Transverse colon (tissue), 4 donors: ENCODE data around the gene PPP1R15B. TPM values are rescaled to one million over a fixed set of nuclear protein-coding genes. Genes with fewer than 3 reads are reported as not detected.

Source experiments
- DNase-seq: peaks from one replicate; pipeline ENCODE4 v3.0.0-alpha.2; 2019
- H3K27ac ChIP-seq, 4 donors: fragments of 200-600 bp; sonication (generic); 2 replicates each; pipeline ENCODE4 v1.5.1; 2016 to 2018; ENCODE audit warnings: inconsistent platforms in 4 of 4
- H3K27me3 ChIP-seq: fragments of 200-600 bp; sonication (generic); 2 replicates; pipeline ENCODE4 v1.5.1; 2017; ENCODE audit warnings: inconsistent platforms
- H3K36me3 ChIP-seq, 4 donors: fragments of 200-600 bp; sonication (generic); 2 replicates each; pipeline ENCODE4 v1.5.1; 2017 to 2019; ENCODE audit warnings: inconsistent platforms in 4 of 4
- H3K4me1 ChIP-seq, 4 donors: fragments of 200-600 bp; sonication (generic); 2 replicates each; pipeline ENCODE4 v1.5.1; 2017 to 2020; ENCODE audit warnings: inconsistent platforms in 4 of 4
- H3K4me3 ChIP-seq, 4 donors: fragments of 200-600 bp; sonication (generic); 1 replicate in 1 of 4; 2 replicates in 3 of 4; pipeline versions ENCODE4 v1.5.1 to v1.6.1; 2017 to 2019; ENCODE audit warnings: inconsistent platforms in 4 of 4
- H3K9me3 ChIP-seq, 2 donors: fragments of 200-600 bp; sonication (generic); 2 replicates each; pipeline ENCODE4 v1.5.1; 2017 to 2019; ENCODE audit warnings: inconsistent platforms in 2 of 2
- EP300 ChIP-seq: sonication (generic); formaldehyde crosslinking; IDR thresholded peaks from one replicate; pipeline ENCODE4 v1.6.1; 2017; ENCODE audit warnings: antibody characterized with exemption, low read depth
- POLR2A ChIP-seq: fragments of 450-650 bp; IDR thresholded peaks from one replicate; pipeline ENCODE4 v1.6.1; 2016; ENCODE audit warnings: antibody characterized with exemption, mild to moderate bottlenecking, moderate library complexity
- POLR2AphosphoS5 ChIP-seq, 3 donors: sonication (generic); formaldehyde crosslinking; IDR thresholded peaks; one replicate each; pipeline ENCODE4 v1.6.1; 2016; ENCODE audit warnings: antibody characterized with exemption in 3 of 3
- WGBS, 2 donors: methylation state at CpG; one replicate each; pipeline ENCODE4 v1.1.5; 2018; ENCODE audit warnings: low coverage in 1 of 2; 5-methylcytosine and 5-hydroxymethylcytosine counted together
- in situ Hi-C, 4 donors: fragments of 200-750 bp; cut with MboI; loops; one replicate each; pipeline versions ENCODE4 v1.15.0 to v1.15.1; 2017; ENCODE audit warnings: low sequenced_read_pairs in 3 of 4, low pct_ligation_motif_present in 1 of 4, low pct_unique_long_range_greater_than_20kb in 1 of 4
- intact Hi-C: fragments of 100-400 bp; cut with DNase I; formaldehyde crosslinking; loops from one replicate; pipeline ENCODE4 v1.15.1; 2023; ENCODE audit warnings: low total_unique reads
- total RNA-seq, 4 donors: library from RNA; depleted of rRNA; stranded (reverse); fragments of >200 nt; gene quantifications; one replicate each; pipeline ENCODE4 v1.1.0, GENCODE V29; 2016
- TF ChIP-seq, protein P1 (sequence below), 5 experiments: fragments of 200-600 bp in 3 of 5; fragments of 450-650 bp in 2 of 5; sonication (generic) in 3 of 5; IDR thresholded peaks; 1 replicate in 2 of 5; 2 replicates in 3 of 5; pipeline ENCODE4 v1.5.1; 2016 to 2017; ENCODE audit warnings: antibody characterized with exemption in 5 of 5, inconsistent platforms in 3 of 5, mild to moderate bottlenecking in 2 of 5, moderate library complexity in 1 of 5

Gene PPP1R15B
- total RNA-seq, 4 donors from 2014 or later = 30.8 to 74.2 (median 54.5) TPM

GRCh38 chr1:204396015-204396583 is 15.5 kb downstream of the PPP1R15B start:
- in situ Hi-C loops (no loop called here), intact Hi-C loops (no loop called here)
- H3K36me3 ChIP-seq = peaks cover 0 to 11% (median 0%) of the 10 kb centered on the region in 4 donors
- TF ChIP-seq EP300 = no peak
- no peak for TF ChIP-seq POLR2AphosphoS5 (IDR thresholded peaks at IDR 0.05)
- no peak for DNase-seq
- H3K4me3 ChIP-seq = no peak overlapping the region
- peaks cover 2 to 13% (median 5%) of the 10 kb centered on the region in 4 donors for H3K4me1 ChIP-seq
- H3K27me3 ChIP-seq = no peaks in the 10 kb centered on the region
- 82 to 83% methylated on average over 4 of the region's 4 CpGs for WGBS, 2 donors
- H3K27ac ChIP-seq = no peak overlapping the region
- no peaks in the 10 kb centered on the region for H3K9me3 ChIP-seq

DNA sequence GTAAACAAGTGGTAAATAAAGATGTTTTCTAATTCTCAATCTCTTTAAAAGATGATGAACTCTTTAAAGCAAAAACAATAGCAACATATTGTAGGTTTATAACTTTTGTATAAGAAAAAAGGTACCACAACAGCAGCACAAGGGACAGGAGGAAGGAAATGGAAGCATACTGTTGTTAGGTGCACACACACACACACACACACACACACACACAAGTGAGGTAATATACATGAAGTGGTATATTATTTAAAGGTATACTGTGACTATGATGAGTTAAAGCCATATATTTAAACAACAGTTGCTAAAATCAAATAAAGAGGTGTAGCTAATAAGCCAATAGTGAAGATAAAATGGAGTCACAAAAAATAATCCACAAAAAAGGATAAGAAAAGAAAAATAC is 20.0 kb downstream of the PPP1R15B start:
- no peaks in the 10 kb centered on the region for H3K36me3 ChIP-seq
- intact Hi-C loops (no loop called here), in situ Hi-C loops (no loop called here)
- no peaks in the 10 kb centered on the region for H3K9me3 ChIP-seq
- peaks cover 0 to 15% (median 9%) of the 10 kb centered on the region in 4 donors for H3K4me1 ChIP-seq
- H3K27ac ChIP-seq = peak overlapping the region in 3 of 4 donors; percentile 52 to 67 (median 64)
- no peak overlapping the region for H3K4me3 ChIP-seq
- no peaks in the 10 kb centered on the region for H3K27me3 ChIP-seq
- TF ChIP-seq, protein P1, sequence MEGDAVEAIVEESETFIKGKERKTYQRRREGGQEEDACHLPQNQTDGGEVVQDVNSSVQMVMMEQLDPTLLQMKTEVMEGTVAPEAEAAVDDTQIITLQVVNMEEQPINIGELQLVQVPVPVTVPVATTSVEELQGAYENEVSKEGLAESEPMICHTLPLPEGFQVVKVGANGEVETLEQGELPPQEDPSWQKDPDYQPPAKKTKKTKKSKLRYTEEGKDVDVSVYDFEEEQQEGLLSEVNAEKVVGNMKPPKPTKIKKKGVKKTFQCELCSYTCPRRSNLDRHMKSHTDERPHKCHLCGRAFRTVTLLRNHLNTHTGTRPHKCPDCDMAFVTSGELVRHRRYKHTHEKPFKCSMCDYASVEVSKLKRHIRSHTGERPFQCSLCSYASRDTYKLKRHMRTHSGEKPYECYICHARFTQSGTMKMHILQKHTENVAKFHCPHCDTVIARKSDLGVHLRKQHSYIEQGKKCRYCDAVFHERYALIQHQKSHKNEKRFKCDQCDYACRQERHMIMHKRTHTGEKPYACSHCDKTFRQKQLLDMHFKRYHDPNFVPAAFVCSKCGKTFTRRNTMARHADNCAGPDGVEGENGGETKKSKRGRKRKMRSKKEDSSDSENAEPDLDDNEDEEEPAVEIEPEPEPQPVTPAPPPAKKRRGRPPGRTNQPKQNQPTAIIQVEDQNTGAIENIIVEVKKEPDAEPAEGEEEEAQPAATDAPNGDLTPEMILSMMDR (IDR thresholded peaks at IDR 0.05) = no peak
- no peak for TF ChIP-seq POLR2AphosphoS5 (IDR thresholded peaks at IDR 0.05)
- TF ChIP-seq EP300 = no peak
- TF ChIP-seq POLR2A = no peak
- DNase-seq = no peak

DNA sequence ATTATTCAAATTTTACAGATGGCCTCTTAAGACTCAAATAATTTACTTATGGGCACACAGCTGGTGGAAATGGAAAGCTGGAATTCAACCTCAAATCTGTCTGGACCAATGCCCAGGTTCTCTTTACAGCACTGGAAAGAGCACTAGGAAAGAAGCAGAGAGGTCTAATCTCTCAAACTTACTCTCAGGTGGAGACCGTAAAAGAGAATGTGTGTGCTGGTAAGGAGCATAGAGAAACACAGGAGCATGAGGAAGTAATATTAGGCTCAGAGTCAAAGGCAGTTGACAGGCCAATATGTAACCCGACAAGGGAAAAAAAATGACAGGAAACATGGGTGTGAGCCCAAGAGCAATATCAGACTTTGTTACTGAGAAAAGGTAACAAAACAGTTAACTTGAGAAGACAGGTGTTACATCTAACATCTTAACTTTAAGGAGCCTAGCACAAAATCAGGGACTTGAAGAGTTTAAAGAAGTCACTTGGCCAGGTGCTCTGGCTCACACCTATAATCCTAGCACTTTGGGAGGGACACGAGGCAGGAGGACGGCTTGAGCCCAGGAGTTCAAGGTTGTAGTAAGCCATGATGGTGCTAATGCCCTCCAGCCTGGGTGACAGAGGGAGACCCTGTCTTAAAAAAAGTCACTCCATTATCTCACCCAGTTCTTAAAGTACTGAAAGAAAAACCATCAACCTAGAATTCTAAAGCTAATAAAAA is 20.7 kb downstream of the PPP1R15B start:
- no peak for TF ChIP-seq POLR2AphosphoS5 (IDR thresholded peaks at IDR 0.05)
- no peak for TF ChIP-seq EP300
- no peak for TF ChIP-seq POLR2A
- TF ChIP-seq, protein P1 (IDR thresholded peaks at IDR 0.05) = no peak
- H3K4me3 ChIP-seq = no peak overlapping the region

GRCh38 chr1:204385727-204386126 is 25.9 kb downstream of the PPP1R15B start:
- peaks cover 0 to 12% (median 6%) of the 10 kb centered on the region in 4 donors for H3K4me1 ChIP-seq
- no peak for DNase-seq
- TF ChIP-seq EP300 (no peak), POLR2A (no peak), POLR2AphosphoS5 (IDR thresholded peaks at IDR 0.05) (no peak)
- TF ChIP-seq, protein P1 (IDR thresholded peaks at IDR 0.05) = no peak
- no peaks in the 10 kb centered on the region for H3K9me3 ChIP-seq
- intact Hi-C loops (no loop called here), in situ Hi-C loops (no loop called here)
- H3K27ac ChIP-seq = no peak overlapping the region
- no peaks in the 10 kb centered on the region for H3K27me3 ChIP-seq
- H3K36me3 ChIP-seq = no peaks in the 10 kb centered on the region
- 92 to 100% methylated on average over 1 to 2 of the region's 2 CpGs for WGBS, 2 donors
- H3K4me3 ChIP-seq = no peak overlapping the region

More for the DNA sequence above, 20.7 kb downstream of the PPP1R15B start:
- intact Hi-C loops = no loop called here
- in situ Hi-C loops = no loop called here
- Histone ChIP-seq H3K27me3 (no peaks in the 10 kb centered on the region), H3K9me3 (no peaks in the 10 kb centered on the region), H3K36me3 (no peaks in the 10 kb centered on the region), H3K4me1 (peaks cover 0 to 15% (median 9%) of the 10 kb centered on the region in 4 donors), H3K27ac (peak overlapping the region; percentile 52 to 67 (median 62))
- WGBS, 2 donors = 17 to 34% methylated on average over 2 to 4 of the region's 4 CpGs
- DNase-seq = no peak
